Measurements from ENCODE around the gene DHCR24.

The DHCR24 gene

DNA sequence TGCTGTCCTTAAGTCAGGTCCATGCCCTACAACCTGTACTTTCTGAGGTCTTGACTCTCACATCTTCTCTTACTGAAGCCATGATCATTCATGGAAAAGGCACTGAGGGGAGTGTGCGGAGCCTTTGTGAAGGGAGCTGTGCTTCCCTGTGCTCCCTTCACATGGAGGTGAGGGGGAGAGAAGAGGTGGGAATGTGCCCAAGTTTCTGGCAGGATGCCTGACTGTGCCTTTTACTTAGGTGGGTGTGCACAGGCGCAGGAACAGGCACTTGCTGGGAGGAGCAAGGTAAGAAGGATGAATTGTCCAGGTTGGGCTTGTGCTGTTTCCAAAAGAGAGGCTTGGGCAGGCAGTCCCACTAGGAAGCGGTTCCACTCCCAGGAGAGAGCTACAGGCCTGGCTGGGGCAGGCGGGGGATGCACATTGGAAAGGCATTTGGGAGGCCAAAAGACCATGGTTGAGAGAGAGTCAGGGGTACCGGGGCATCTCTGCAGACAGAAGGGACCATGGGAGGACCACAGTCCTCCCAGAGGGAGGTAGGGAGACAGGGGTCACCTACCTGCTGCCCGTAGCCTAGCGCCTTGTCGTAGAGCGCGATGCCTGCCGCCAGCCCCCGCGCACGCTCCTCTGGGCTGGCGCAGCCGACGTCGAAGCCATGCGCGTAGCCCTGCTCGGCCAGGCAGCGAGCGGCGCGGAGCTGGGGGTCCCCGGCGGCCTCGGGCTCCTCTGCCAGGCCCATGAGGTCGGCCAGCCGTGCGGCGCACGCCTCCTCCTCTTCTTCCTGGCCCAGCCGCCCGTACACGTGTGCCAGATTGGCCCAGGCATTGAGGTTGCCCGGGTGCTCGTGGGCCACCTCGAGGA lies 86.7 kb downstream of the DHCR24 start:
- Histone ChIP-seq H3K9me3 (ENCODE audit: control insufficient read depth, insufficient read depth, low read depth, low read length) (no peaks in the 10 kb centered on the region), H3K4me1 (ENCODE audit: control insufficient read depth, insufficient read depth, low read length) (no peaks in the 10 kb centered on the region), H3K27ac (ENCODE audit: extremely low read depth, low read depth, low read length) (no peak overlapping the region), H3K4me3 (ENCODE audit: low read depth, low read length) (no peak overlapping the region), H3K36me3 (ENCODE audit: control insufficient read depth in 2 of 2, insufficient read depth in 1 of 2, low read length in 2 of 2) (no peaks in the 10 kb centered on the region)
- POLR2A ChIA-PET, result no interaction called here
- CTCF ChIA-PET, result no interaction called here
- no peak for TF ChIP-seq ZNF600 (tag by site-specific recombination; IDR thresholded peaks at IDR 0.05)
- no peak for TF ChIP-seq ZNF48 (tag by site-specific recombination; IDR thresholded peaks at IDR 0.05)
- TF ChIP-seq, protein P1, sequence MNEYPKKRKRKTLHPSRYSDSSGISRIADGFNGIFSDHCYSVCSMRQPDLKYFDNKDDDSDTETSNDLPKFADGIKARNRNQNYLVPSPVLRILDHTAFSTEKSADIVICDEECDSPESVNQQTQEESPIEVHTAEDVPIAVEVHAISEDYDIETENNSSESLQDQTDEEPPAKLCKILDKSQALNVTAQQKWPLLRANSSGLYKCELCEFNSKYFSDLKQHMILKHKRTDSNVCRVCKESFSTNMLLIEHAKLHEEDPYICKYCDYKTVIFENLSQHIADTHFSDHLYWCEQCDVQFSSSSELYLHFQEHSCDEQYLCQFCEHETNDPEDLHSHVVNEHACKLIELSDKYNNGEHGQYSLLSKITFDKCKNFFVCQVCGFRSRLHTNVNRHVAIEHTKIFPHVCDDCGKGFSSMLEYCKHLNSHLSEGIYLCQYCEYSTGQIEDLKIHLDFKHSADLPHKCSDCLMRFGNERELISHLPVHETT (tag by site-specific recombination; IDR thresholded peaks at IDR 0.05), result no peak
- TF ChIP-seq, protein P2, sequence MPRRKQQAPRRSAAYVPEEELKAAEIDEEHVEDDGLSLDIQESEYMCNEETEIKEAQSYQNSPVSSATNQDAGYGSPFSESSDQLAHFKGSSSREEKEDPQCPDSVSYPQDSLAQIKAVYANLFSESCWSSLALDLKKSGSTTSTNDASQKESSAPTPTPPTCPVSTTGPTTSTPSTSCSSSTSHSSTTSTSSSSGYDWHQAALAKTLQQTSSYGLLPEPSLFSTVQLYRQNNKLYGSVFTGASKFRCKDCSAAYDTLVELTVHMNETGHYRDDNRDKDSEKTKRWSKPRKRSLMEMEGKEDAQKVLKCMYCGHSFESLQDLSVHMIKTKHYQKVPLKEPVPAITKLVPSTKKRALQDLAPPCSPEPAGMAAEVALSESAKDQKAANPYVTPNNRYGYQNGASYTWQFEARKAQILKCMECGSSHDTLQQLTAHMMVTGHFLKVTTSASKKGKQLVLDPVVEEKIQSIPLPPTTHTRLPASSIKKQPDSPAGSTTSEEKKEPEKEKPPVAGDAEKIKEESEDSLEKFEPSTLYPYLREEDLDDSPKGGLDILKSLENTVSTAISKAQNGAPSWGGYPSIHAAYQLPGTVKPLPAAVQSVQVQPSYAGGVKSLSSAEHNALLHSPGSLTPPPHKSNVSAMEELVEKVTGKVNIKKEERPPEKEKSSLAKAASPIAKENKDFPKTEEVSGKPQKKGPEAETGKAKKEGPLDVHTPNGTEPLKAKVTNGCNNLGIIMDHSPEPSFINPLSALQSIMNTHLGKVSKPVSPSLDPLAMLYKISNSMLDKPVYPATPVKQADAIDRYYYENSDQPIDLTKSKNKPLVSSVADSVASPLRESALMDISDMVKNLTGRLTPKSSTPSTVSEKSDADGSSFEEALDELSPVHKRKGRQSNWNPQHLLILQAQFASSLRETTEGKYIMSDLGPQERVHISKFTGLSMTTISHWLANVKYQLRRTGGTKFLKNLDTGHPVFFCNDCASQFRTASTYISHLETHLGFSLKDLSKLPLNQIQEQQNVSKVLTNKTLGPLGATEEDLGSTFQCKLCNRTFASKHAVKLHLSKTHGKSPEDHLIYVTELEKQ (tag by site-specific recombination; IDR thresholded peaks at IDR 0.05; ENCODE audit: borderline replicate concordance), result no peak
- TF ChIP-seq, protein P3, sequence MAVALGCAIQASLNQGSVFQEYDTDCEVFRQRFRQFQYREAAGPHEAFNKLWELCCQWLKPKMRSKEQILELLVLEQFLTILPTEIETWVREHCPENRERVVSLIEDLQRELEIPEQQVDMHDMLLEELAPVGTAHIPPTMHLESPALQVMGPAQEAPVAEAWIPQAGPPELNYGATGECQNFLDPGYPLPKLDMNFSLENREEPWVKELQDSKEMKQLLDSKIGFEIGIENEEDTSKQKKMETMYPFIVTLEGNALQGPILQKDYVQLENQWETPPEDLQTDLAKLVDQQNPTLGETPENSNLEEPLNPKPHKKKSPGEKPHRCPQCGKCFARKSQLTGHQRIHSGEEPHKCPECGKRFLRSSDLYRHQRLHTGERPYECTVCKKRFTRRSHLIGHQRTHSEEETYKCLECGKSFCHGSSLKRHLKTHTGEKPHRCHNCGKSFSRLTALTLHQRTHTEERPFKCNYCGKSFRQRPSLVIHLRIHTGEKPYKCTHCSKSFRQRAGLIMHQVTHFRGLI (tag by site-specific recombination; IDR thresholded peaks at IDR 0.05), result peak; percentile 34; the same call in 1 of the 2 replicates
- no peak for TF ChIP-seq HOXC10 (CRISPR knock-in tag; IDR thresholded peaks at IDR 0.05)
- TF ChIP-seq EGR2 (tag by site-specific recombination; IDR thresholded peaks at IDR 0.05; ENCODE audit: low read depth), result 0 out of 2 replicates have a peak, but pooled peaks have one; percentile 16

Data from HEK293 (cell line).